ENCODE results near the gene MIA.
"Not testable (repeated sequence)": the region's sequence is repeated elsewhere in the genome, so short reads cannot be mapped to it uniquely, and the experiment has no call there.

The MIA gene

DNA sequence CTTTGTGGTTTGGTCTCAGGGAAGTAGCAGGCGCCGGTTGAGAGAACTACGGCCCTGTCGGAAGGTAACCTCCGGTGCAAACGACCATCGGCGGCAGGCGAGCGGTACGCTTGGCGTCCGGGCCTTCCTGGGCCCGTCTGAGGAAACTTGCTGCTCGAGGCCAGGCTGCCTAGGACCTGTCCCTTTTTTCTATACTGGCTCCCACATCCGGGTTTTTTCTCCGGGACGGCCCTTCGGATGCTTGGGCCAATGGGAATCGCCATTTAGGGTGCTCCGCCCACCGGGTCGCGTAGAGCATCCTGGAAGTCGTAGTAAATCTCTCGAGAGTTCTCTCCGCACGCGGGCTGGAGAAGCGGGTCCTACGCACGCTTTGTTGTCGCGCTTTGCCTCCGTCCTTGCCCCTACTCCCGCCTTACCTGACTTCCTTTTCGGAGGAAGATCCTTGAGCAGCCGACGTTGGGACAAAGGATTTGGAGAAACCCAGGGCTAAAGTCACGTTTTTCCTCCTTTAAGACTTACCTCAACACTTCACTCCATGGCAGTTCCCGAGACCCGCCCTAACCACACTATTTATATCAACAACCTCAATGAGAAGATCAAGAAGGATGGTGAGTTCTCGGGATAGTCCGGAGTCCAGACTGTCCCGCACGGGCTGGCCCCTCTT lies 24.3 kb upstream of the MIA start, which contains the start of gene SNRPA:
TSS of gene SNRPA (plus strand) at position 330 of the 664 bp plus-strand sequence. CDS start at position 536, 206 bp downstream.
- DNase-seq: peak; percentile 90 to 97 (median 94)

DNA sequence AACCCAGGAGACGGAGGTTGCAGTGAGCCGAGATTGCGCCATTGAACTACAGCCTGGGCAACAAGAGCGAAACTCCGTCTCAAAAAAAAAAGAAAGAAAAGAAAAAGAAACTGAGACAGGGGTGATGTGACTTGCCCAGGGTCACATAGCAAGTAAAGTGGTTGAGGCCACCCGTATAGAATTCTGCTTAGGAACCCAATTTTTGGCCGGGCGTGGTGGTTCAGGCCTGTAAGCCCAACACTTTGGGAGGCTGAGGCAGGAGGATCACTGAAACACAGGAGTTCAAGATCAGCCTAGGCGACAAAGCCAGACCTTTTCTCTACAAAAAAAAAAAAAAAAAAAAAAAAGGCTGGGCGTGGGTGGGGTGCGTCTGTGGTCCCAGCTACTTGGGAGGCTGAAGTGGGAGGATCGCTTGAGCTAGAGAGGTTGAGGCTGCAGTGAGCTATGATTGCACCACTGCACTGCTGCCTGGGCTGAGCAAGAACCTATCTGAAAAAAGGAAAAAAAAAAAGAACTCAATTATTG lies 23.0 kb upstream of the MIA start:
- peak in 1 of 5 donors; percentile 31 for DNase-seq

DNA sequence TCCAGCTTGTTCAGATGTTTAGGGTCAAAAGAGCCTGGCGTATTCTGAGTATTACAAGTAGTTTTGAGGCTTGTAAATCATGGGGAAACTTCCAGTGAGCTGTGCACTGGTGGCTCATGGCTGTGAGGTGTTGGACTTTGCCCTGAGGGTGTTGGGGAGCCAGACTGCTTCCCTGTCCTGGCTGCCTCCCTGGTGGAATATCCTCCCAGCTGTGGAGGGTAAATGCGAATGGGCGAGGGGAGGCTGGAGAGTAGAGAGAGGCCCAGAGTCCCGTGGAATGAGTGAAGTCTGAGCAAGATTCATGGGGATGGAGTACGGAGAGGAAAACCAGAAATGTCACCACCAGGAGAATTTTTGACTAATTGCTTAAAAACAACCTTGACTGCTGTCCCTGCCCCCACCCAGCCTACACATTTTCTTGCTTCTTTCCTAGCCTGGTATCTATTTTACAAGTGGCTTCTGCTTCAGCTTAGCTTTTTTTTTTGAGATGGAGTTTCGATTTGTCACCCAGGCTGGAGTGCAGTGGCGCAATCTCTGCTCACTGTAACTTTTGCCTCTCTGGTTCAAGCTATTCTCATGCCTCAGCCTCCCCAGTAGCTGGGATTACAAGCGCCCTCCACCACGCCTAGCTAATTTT lies 20.6 kb upstream of the MIA start:
- DNase-seq: peak in 1 of 5 donors; percentile 68

DNA sequence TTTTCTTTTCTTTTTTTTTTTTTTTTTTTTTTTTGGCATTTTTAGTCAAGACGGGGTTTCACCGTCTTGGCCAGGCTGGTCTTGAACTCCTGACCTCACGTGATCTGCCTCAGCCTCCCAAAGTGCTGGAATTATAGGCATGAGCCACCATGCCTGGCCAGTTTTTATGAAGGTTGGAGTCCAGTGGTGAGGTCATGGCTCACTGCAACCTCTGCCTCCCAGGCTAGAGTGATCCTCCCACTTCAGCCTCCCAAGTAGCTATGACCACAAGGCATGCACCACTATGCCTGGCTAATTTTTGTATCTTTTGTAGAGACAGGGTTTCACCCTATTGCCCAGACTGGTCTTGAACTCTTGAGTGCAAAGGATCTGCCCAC lies 20.1 kb upstream of the MIA start:
- DNase-seq: no peak

DNA sequence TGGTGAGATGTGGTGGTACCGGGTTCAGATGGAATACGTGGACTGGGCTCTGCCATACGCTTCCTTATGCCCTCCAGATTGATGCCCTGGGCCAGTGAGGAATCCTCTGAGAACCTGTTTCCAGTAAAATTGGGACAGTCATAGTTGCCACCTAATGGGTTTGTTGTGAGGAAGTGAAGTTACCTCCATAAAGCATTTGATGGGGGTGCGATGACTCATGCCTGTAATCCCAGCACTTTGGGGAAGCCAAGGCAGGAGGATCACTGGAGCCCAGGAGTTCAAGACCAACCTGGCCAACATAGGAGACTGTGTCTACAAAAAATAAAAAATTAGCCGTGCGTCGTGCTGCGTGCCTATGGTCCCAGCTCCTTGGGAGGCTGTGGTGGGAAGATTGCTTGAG lies 19.5 kb upstream of the MIA start:
- DNase-seq: no peak

DNA sequence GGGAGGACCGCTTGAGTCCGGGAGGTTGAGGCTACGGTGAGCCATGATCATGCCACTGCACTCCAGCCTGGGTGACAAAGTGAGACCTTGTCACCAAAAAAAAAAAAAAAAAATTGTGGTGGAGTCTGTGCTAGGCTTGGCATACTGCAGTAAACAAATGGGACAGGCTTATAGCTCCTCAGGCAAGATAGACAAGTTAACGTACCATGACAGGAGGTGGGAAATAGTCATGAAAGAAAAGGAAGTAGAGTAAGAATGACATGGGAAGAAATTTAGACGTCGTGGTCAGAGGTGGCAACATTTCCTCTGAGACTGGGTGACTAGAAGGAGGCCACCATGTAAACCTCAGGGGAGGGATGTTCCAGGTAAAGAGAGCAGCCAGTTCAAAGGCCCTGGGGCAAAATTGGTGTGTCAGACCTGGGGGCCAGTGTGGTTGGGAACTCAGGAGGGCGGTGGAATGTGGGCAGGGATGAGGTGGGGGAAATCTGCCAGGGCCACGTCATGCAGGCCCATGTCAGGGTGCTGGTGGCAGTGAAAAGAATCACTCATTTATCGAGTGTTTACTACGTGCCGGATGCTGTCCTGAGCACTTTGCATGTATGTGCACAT lies 18.7 kb upstream of the MIA start:
- DNase-seq: peak in 1 of 5 donors; percentile 19

DNA sequence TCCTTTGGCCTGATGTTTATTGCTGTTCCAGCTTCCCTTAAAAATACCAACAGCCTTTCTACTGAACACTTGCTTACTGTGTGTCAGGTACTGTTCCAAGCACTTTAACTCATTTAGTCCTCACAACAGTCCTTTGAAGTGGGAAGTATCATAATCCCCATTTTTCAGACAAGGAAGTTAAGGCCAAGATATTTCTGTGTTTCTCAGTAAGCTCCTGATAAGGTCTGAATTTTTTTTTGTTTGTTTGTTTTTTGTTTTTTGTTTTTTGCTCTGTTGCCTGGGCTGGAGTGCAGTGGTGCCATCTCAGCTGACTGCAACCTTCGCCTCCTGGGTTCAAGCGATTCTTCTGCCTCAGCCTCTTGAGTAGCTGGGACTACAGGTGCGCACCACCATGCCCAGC lies 16.8 kb upstream of the MIA start:
- DNase-seq: no peak

DNA sequence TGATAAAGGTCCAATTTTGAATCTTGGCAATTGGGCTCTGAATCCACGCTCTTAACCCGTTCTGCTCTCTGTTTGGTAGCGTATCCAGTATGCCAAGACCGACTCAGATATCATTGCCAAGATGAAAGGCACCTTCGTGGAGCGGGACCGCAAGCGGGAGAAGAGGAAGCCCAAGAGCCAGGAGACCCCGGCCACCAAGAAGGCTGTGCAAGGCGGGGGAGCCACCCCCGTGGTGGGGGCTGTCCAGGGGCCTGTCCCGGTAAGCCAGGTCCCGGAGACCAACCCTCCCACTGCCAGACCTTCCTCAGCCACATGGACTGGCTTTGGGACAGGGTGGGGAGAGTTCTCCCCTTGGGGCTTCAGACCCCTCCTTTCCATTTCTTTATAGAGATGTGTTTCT lies 16.0 kb upstream of the MIA start:
- DNase-seq: no peak

DNA sequence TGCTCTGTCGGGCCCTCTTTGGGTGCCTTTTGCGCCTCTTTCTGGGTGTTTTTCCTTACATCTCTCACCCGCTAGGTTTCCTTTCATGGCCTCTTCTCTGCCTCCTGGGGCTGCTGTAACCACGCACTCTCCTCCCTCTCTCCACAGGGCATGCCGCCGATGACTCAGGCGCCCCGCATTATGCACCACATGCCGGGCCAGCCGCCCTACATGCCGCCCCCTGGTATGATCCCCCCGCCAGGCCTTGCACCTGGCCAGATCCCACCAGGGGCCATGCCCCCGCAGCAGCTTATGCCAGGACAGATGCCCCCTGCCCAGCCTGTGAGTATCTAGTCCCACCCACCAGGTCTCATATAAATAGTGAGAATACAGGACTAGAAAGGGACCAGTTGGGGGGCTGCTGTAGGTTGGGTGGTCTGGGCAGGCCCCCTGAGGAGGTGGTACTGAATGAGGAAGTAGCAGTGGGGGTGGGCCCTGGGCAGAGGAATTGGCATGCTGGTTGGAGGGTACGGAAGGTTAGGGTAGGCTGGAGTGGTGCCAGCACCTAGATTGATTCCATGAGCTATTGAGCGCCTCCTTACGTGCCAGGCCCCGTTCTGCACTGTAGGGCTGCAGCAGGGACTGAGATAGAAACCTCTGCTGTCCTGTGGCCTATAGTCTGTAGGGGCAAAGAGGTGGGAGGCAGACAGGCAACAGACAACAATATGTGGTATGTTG lies 12.4 kb upstream of the MIA start:
- DNase-seq: no peak

DNA sequence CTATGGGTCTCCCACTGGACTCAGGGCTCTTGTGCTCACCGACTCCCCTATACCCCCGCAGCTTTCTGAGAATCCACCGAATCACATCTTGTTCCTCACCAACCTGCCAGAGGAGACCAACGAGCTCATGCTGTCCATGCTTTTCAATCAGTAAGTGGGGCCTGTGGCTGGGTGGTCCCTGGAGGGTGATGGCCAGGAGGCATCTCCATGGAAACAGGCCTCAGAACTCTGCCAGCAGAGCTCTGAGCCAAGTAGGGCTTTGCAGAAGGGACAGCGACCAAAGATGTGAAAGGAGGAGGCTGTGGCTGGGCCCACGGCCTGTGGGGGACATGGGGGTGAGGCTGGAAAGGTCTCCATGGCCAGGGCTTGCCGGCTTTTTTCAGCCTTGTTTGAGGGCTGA lies 11.8 kb upstream of the MIA start:
- DNase-seq: no peak

DNA sequence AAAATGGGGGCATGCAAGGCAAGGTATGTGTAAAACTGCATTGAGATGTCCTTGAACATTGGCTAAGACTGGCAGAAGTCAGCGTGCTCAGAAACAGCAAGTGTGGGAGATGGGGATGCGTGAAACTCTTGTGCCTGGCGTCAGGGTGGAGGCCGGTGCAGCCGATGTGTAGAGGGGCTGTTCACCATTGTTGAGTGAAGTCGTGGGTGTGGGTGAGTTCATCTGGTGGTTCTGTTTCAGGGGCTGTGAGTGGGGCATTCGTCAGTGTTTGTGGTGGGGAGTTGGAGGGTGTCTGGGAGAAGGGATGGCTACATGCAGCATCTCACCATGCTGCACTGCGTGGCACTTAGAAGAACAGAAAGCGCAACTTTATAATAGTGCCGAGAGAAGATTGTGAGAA lies 11.4 kb upstream of the MIA start:
- DNase-seq: no peak

DNA sequence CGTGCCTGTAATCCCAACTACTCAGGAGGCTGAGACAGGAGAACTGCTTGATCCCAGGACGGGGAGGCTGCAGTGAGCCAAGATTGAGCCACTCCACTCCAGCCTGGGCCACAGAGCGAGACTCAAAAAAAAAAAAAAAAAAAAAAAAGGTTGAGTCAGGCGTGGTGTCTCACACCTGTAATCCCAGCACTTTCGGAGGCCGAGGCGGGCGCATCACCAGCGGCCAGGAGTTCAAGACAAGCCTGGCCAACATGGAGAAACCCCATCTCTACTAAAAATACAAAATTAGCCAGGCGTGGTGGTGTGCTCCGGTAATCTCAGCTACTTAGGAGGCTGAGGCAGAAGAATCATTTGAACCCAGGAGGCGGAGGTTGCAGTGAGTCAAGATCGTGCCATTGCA lies 8.9 kb upstream of the MIA start:
- DNase-seq: not testable (repeated sequence)

DNA sequence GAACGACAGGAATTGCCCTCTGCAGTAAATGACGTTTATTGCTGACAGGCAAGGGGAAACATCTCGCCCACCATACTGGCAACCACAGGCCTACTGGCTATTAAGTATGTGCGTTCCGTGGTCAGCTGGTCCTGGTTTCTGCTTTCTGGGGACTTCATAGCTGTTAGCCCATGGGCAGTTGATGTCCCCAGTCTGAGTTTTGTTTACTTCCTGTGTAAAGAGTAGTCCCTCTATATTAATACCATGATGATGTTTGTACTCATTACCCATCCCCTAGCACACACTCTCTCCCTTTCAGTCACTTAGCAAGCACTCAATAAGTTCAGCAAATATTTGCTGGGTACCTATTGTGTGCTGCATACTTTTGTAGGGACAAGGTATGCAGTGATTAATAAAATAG lies 6.5 kb upstream of the MIA start:
- DNase-seq: no peak

DNA sequence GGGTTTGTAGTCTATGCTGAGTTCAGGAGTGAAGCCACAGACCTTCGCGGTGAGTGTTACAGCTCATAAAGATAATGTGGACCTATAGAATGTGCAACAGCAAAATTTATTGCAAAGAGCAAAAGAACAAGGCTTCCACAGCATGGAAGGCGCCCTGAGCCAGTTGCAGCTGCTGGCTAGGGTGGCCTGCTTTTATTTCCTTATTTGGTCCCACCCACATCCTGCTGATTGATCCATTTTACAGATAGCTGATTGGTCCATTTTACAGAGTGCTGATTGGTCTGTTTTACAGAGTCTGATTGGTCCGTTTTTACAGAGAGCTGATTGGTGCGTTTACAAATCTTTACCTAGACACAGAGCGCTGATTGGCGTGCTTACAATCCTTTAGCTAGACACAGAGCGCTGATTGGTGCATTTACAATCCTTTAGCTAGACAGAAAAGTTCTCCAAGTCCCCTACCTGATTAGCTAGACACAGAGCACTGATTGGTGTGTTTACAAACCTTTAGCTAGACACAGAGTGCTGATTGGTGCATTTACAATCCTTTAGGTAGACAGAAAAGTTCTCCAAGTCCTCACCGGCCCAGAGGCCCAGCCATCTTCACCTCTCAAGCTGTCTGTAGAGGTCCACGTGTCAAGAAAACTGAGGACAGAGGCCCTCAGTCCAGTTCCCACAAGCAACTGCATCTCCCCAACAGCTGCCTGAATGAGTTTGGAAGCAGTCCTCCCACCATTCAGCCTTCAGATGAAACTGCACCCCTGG lies 4.0 kb upstream of the MIA start:
- peak in 1 of 5 donors; percentile 40 for DNase-seq

DNA sequence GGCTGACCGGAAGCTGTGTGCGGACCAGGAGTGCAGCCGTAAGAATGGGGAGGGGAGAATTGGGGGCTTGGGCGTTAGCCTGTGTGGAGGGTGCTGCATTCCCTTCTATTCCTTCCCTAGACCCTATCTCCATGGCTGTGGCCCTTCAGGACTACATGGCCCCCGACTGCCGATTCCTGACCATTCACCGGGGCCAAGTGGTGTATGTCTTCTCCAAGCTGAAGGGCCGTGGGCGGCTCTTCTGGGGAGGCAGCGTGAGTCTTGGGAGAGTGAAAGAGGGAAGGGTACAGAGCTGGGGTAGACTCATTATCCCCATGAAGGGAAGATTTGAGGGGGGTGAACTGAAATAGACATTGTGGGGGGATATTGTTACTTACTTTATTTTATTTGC lies 306 bp downstream of the MIA start:
- DNase-seq: no peak

DNA sequence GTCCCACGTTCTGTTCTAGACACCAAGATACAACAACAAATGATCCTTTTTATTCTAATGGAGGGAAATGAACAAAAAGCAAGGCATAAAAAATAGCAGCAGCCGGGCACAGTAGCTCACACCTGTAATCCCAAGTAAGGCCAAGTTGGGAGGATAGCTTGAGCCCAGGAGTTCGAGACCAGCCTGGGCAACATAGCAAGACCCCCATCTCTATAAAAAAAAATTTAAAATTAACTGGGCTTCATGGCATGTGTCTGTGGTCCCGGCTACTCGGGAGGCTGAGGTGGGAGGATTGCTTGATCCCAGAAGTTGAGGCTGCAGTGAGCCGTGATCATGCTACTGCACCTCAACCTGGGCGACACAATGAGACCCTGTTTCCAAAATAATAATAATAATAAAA lies 1.0 kb downstream of the MIA start:
- DNase-seq: no peak

DNA sequence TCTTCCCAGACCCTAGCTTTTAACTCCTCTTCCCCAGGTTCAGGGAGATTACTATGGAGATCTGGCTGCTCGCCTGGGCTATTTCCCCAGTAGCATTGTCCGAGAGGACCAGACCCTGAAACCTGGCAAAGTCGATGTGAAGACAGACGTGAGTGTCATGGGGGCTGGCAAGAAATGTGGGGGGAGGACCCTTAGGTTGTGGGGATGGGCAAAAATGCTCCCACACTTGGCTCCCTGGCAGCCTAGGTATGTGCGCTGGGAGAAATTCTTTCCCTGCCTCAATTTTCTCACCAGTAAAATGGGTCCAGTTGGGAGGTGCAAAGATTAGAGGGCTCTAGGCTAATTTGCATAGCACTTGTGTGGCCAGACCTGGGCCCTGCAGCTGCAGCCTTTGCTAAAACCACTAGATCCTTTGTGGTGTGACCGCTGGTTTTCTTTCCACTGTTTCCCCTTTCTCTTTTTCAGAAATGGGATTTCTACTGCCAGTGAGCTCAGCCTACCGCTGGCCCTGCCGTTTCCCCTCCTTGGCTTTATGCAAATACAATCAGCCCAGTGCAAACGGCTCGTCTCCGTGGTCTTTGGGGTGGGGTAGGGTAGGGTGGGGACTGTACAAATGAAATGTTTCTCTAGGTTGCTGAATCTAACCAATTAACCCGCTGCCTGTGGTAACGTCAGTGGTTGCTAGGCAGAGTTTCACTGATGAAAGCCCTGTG lies 1.8 kb downstream of the MIA start:
- peak; percentile 60 to 96 (median 82) for DNase-seq

DNA sequence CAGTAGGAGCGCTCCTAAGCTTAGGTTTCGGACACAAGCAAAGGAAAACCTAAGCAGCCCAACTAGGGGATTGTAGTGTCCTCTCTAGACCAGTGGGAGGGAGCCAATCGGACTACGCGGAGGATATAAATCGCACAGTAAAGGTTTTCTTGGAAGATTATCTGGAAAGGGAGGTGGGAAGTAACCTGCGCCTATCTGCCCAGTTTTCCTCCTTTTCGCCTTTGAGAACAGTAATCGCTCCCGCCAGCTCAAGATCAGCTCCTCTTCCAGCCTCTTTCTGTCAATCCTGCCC lies 2.3 kb downstream of the MIA start:
- DNase-seq: no peak

DNA sequence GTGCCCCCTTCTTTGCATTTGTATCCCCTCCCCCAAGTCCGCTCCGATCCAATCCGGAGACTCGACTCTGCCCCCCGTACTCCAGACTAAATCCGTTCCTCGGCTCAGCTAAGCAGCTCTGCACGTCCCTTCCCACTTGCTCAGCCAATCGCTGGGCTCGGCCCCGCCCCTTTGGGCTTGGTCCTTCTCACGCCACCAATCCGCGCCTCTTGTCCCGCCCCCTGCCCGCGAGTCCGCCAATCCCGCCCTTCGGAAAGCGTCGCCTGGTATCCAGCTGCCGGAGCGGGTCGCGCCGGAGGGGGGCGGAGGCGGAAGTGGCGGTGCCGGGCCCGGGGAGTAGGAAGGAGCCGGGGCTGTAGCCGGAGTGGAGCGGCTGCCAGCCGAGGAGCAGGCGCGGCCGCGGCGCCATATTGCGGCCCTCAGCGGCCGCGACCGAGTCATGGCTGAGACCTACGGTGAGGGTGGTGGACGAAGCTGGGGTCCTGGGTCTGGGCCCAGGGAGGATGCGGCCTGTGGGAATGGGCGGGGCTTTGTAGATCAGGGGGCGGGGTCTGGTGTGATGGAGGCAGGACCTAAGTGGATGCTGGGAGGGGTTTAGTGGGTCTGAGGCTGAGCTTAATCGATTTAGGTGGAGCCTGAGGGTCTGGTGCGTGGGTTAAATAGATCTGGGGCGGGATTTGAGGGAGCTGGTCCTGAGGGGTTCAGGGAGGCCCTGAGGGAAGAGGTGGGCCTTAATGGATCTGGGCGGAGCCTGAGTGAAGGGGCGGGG lies 2.8 kb downstream of the MIA start, which contains the start of gene RAB4B:
TSS of gene RAB4B (plus strand) at position 311 of the 769 bp plus-strand sequence. CDS start at position 440, 129 bp downstream.
- peak; percentile 100 for DNase-seq

DNA sequence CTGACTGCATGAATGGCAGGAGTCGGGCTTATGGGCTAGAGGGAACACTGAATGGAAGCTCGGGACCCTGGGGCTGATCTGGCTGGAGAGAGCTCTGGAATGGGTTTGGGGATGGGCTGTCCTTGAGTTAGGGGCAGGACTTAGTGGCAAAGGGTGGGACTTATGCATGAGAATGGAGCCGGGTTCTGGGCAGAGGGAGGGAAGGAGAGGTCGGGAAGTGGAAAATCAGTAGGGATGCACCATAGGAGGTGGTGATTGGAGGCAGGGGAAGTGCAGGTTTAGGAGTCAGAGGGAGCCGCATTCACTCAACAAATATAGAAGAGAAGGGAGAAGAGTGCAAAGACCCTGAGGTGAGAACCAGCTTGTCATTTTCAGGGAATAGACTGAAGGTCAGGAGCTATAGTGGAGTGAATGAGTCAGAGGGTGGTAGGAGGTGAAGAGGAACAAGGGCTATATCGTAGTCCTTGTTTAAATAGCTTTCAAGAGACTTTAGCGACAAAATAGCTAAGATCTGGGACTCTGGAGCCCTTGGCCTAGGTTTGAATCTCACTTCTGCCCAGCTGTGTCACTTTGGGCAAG lies 3.5 kb downstream of the MIA start:
- no peak for DNase-seq

DNA sequence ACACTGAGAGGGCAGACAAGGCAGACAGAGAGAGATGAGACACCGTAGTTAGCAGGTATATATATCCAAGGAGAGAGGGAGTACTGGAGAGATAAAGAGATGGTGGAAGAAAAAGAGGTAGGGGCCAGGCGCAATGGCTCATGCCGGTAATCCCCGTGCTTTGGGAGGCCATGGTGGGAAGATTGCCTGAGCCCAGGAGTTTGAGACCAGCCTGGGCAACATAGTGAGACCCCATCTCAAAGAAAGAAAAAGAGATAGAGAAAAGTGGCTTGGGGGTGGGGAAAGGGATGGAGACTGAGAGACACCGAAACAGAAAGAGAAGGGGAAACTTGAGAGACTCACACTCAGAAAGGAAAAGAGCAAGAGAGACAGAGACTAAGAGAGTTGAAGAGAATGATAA lies 5.3 kb downstream of the MIA start:
- no peak for DNase-seq

Data from T-helper 1 cell (primary cell).